ENCODE data around the gene PRTFDC1. TPM values are rescaled to one million over a fixed set of nuclear protein-coding genes. Genes with fewer than 3 reads are reported as not detected.
"Not testable (repeated sequence)": the region's sequence is repeated elsewhere in the genome, so short reads cannot be mapped to it uniquely, and the experiment has no call there.

PRTFDC1 gene
- total RNA-seq, 4 donors from 2014 or later: 0.31 to 5.4 (median 2.3) TPM; not detected in 1

DNA sequence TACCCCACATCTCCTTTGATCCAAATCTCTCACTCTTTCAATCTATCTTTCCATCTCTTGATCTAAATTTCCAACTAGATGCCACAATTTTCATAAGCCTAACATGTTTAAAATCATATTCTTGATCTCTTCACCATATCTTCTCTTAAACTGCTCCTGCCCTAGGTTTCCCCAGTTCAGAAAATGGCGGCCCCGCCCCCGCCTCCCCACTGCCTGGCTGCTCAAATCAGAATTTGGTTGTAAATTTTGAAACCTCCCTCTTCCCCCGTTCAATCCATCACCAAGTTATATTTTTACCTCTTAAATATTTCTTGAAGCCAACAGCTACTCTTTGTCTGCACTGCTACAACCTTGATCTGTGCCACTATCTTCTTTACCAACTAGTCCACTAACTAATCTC is 27.3 kb upstream of the PRTFDC1 start:
- Histone ChIP-seq H3K27me3 (no peaks in the 10 kb centered on the region), H3K27ac (no peak overlapping the region), H3K4me1 (peaks cover 0 to 2% of the 10 kb centered on the region in 2 donors), H3K9me3 (no peaks in the 10 kb centered on the region), H3K4me3 (no peak overlapping the region), H3K36me3 (no peaks in the 10 kb centered on the region)
- ATAC-seq: no peak
- intact Hi-C loops (cut with DNase I; ENCODE audit: low total_unique reads): no loop called here
- no peak for DNase-seq
- in situ Hi-C loops (cut with MboI; ENCODE audit: low sequenced_read_pairs in 4 of 4): loop anchor here (10.0 to 25.0 kb wide), 3 partner anchors 242 to 342 kb away; no protein-coding TSS in a partner anchor
- no peak for TF ChIP-seq POLR2A (IDR thresholded peaks at IDR 0.05)

DNA sequence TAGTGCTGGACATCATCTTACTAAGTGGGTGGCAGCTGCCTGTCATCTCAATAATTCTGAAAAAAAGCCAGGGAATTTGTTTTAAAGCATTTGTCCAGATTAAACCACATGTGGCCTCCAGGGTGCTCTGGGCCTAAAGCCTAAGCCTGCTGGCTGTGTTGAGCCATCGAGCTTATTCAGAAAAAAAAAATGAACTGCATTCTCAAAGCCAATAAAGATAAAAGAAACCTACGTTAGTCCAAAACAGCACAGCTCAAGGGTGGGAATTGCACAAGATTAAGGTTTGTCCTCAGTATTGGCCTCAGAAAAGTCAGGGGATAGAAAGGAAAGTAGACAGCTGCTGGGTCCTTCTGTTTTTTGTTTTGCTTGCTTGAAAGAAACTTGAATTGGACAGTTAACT is 22.6 kb upstream of the PRTFDC1 start:
- peak overlapping the region in 1 of 4 donors; percentile 32 for H3K27ac ChIP-seq

DNA sequence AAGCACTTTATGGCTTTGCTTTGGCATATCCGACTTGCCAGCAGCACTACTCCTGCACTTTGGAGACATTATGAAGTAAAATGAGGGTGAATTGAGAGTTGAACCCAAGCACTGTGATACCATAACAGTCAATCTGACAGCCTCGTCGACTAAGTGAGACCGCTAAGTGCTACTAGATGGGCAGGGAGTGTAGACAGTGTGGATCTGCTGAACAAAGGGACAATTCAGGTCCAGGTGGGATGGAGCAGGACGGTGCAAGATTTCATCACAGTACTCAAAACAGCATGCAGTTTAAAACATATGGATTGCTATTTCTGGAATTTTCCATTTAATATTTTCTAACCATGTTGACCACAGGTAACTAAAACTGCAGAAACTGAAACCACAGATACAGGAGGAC is 20.8 kb upstream of the PRTFDC1 start:
- DNase-seq: no peak
- in situ Hi-C loops (cut with MboI; ENCODE audit: low sequenced_read_pairs in 4 of 4): no loop called here
- no peak overlapping the region for H3K4me3 ChIP-seq
- no peak for ATAC-seq
- H3K27me3 ChIP-seq: no peaks in the 10 kb centered on the region
- intact Hi-C loops (cut with DNase I; ENCODE audit: low total_unique reads): no loop called here
- no peaks in the 10 kb centered on the region for H3K9me3 ChIP-seq
- no peaks in the 10 kb centered on the region for H3K36me3 ChIP-seq
- TF ChIP-seq, protein P1, sequence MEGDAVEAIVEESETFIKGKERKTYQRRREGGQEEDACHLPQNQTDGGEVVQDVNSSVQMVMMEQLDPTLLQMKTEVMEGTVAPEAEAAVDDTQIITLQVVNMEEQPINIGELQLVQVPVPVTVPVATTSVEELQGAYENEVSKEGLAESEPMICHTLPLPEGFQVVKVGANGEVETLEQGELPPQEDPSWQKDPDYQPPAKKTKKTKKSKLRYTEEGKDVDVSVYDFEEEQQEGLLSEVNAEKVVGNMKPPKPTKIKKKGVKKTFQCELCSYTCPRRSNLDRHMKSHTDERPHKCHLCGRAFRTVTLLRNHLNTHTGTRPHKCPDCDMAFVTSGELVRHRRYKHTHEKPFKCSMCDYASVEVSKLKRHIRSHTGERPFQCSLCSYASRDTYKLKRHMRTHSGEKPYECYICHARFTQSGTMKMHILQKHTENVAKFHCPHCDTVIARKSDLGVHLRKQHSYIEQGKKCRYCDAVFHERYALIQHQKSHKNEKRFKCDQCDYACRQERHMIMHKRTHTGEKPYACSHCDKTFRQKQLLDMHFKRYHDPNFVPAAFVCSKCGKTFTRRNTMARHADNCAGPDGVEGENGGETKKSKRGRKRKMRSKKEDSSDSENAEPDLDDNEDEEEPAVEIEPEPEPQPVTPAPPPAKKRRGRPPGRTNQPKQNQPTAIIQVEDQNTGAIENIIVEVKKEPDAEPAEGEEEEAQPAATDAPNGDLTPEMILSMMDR (IDR thresholded peaks at IDR 0.05 in 4 of 5, conservative IDR thresholded peaks at IDR 0.05 in 1 of 5): no peak
- no peak for TF ChIP-seq POLR2A (IDR thresholded peaks at IDR 0.05)
- peaks cover 0 to 3% of the 10 kb centered on the region in 2 donors for H3K4me1 ChIP-seq
- no peak overlapping the region for H3K27ac ChIP-seq

More for the DNA sequence above, 22.6 kb upstream of the PRTFDC1 start:
- no peaks in the 10 kb centered on the region for H3K36me3 ChIP-seq
- intact Hi-C loops (cut with DNase I; ENCODE audit: low total_unique reads): no loop called here
- H3K9me3 ChIP-seq: no peaks in the 10 kb centered on the region
- ATAC-seq: peak; percentile 81 to 91
- in situ Hi-C loops (cut with MboI; ENCODE audit: low sequenced_read_pairs in 4 of 4): loop anchor here (25.0 kb wide), 2 partner anchors 238 to 338 kb away; no protein-coding TSS in a partner anchor
- peak; percentile 20 to 50 for DNase-seq
- H3K27me3 ChIP-seq: no peaks in the 10 kb centered on the region
- peaks cover 0 to 3% of the 10 kb centered on the region in 2 donors for H3K4me1 ChIP-seq
- no peak overlapping the region for H3K4me3 ChIP-seq
- TF ChIP-seq, protein P1 (IDR thresholded peaks at IDR 0.05 in 4 of 5, conservative IDR thresholded peaks at IDR 0.05 in 1 of 5): no peak
- no peak for TF ChIP-seq POLR2A (IDR thresholded peaks at IDR 0.05)

DNA sequence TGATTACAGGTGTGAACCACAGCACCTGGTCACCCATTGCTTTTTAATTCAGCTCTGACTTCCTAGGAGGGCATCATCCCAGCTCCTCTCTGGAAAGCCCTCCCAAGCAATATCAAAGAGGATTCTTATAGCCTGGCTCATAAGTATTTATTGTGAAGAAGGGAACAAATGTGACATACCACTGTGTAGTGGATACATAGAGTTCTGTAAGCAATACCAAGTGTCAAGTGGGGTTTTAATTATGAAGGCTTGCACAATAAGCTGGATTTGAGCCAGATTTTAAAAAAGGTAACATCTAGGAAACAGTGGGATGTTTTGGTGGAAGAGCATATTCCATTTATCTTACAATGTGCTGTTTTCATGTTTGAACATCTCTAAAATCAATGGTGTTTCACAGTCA is 19.0 kb upstream of the PRTFDC1 start:
- no peaks in the 10 kb centered on the region for H3K9me3 ChIP-seq
- H3K4me1 ChIP-seq: peaks cover 0 to 3% of the 10 kb centered on the region in 2 donors
- ATAC-seq (peak in 1 of 2 donors; percentile 58), DNase-seq (no peak)
- intact Hi-C loops (cut with DNase I; ENCODE audit: low total_unique reads) (no loop called here), in situ Hi-C loops (cut with MboI; ENCODE audit: low sequenced_read_pairs in 4 of 4) (no loop called here)
- no peak overlapping the region for H3K4me3 ChIP-seq
- H3K36me3 ChIP-seq: no peaks in the 10 kb centered on the region
- no peaks in the 10 kb centered on the region for H3K27me3 ChIP-seq
- no peak overlapping the region for H3K27ac ChIP-seq
- TF ChIP-seq POLR2A (IDR thresholded peaks at IDR 0.05): no peak
- TF ChIP-seq, protein P1 (IDR thresholded peaks at IDR 0.05 in 4 of 5, conservative IDR thresholded peaks at IDR 0.05 in 1 of 5): no peak

DNA sequence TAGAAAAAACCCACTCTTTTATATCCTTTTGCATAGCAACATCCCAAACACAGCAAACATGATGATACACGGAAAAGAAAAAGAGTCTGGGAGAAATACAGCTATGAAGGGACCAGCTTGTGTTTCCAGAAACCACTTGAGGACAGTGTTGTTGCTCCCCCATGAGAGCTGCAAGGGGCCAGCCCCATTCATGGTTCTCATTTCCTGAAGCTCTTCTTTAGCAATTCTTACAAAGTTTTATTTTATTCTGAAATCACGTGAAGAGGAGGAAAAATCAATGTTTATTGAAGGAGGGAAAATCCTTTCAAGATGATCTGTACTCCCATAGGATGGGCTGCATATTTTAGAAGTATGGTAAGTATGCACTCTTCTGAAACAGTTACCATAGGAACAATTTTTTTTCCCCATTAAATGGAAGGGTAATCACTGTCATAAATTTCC is 17.5 kb upstream of the PRTFDC1 start:
- Histone ChIP-seq H3K36me3 (no peaks in the 10 kb centered on the region), H3K9me3 (no peaks in the 10 kb centered on the region), H3K4me3 (no peak overlapping the region), H3K27me3 (no peaks in the 10 kb centered on the region), H3K4me1 (peaks cover 0 to 3% of the 10 kb centered on the region in 2 donors), H3K27ac (no peak overlapping the region)
- DNase-seq: no peak
- TF ChIP-seq POLR2A (IDR thresholded peaks at IDR 0.05): no peak
- TF ChIP-seq, protein P1 (IDR thresholded peaks at IDR 0.05 in 4 of 5, conservative IDR thresholded peaks at IDR 0.05 in 1 of 5): no peak
- in situ Hi-C loops (cut with MboI; ENCODE audit: low sequenced_read_pairs in 4 of 4) (no loop called here), intact Hi-C loops (cut with DNase I; ENCODE audit: low total_unique reads) (no loop called here)
- no peak for ATAC-seq

DNA sequence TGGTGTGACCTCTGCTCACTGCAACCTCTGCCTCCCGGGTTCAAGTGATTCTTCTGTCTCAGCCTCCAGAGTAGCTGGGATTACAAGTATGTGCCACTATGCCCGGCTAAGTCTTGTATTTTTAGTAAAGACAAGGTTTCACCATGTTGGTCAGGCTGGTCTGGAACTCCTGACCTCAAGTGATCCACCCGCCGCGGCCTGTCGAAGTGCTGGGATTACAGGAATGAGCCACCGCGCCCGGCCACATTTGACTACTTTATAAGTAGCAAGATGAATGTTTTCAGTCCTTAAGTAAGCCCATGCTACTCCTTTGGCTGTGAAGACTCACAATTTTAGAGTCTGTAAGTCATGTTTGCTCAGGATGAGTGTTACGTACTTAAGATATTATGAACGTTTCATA is 16.5 kb upstream of the PRTFDC1 start:
- H3K4me3 ChIP-seq; DNase-seq; H3K4me1 ChIP-seq; H3K36me3 ChIP-seq; in situ Hi-C loops (cut with MboI; ENCODE audit: low sequenced_read_pairs in 4 of 4); H3K9me3 ChIP-seq; ATAC-seq; intact Hi-C loops (cut with DNase I; ENCODE audit: low total_unique reads); H3K27me3 ChIP-seq; H3K27ac ChIP-seq: not testable (repeated sequence)
